MCF 10A (cell line): ENCODE data around the gene RAB35. TPM values are rescaled to one million over a fixed set of nuclear protein-coding genes. Genes with fewer than 3 reads are reported as not detected.

Source experiments
- BruUV-seq: library from RNA; stranded (reverse); fragments of 400-500 nt; replicated peaks from 2 replicates; lab custom pipeline; 2021; lab: Mats Ljungman, UMichigan
- CTCF ChIA-PET: fragments of 300-600 bp; sonication (Branson Sonifier 250); formaldehyde crosslinking; extraction: SDS; loops from one replicate; lab custom pipeline; 2021; ENCODE audit warnings: antibody characterized with exemption, inconsistent platforms; lab: Yijun Ruan, JAX
- POLR2A ChIA-PET: fragments of 300-600, 350-650 bp; sonication (Branson Sonifier 250); formaldehyde crosslinking; extraction: SDS; loops from one replicate; lab custom pipeline; 2020; ENCODE audit warnings: antibody characterized with exemption, inconsistent platforms; lab: Yijun Ruan, JAX
- DNase-seq: peaks from one replicate; pipeline ENCODE4 v3.0.0-alpha.2; 2018; ENCODE audit not compliant: unreplicated experiment
- H3K27ac Mint-ChIP-seq: one replicate; pipeline ENCODE4 v1.8.0; 2022; ENCODE audit warnings: mild to moderate bottlenecking, low read depth, mixed read lengths; ENCODE audit not compliant: unreplicated experiment
- H3K27me3 Mint-ChIP-seq: one replicate; pipeline ENCODE4 v1.8.0; 2022; ENCODE audit warnings: mixed read lengths; ENCODE audit not compliant: insufficient read depth, unreplicated experiment
- H3K36me3 Mint-ChIP-seq: one replicate; pipeline ENCODE4 v1.8.0; 2022; ENCODE audit warnings: mild to moderate bottlenecking, moderate library complexity, mixed read lengths; ENCODE audit not compliant: insufficient read depth, unreplicated experiment
- H3K4me1 Mint-ChIP-seq: one replicate; pipeline ENCODE4 v1.8.0; 2022; ENCODE audit warnings: mixed read lengths; ENCODE audit not compliant: insufficient read depth, unreplicated experiment
- H3K4me3 Mint-ChIP-seq: one replicate; pipeline ENCODE4 v1.8.0; 2022; ENCODE audit warnings: mild to moderate bottlenecking, moderate library complexity, mixed read lengths; ENCODE audit not compliant: unreplicated experiment
- H3K9me3 Mint-ChIP-seq: one replicate; pipeline ENCODE4 v1.8.0; 2022; ENCODE audit warnings: mixed read lengths; ENCODE audit not compliant: unreplicated experiment
- CTCF ChIP-seq: fragments of 200-600 bp; IDR thresholded peaks from one replicate; pipeline ENCODE4 v1.8.0; 2022; ENCODE audit warnings: antibody characterized with exemption, mild to moderate bottlenecking; ENCODE audit not compliant: unreplicated experiment
- intact Hi-C: fragments of 100-400 bp; cut with micrococcal nuclease; formaldehyde crosslinking; loops from 2 replicates; pipeline ENCODE4 v1.14.1; 2022
- total RNA-seq: library from RNA; stranded (reverse); gene quantifications from 2 replicates; pipeline ENCODE4 v1.2.3, GENCODE V29; 2022

Gene RAB35
- total RNA-seq, 1 experiment from 2014 or later, result 57.8 TPM

GRCh38 chr12:120144215-120144614 is 27.7 kb upstream of the RAB35 start:
- no peak overlapping the region for H3K4me3 Mint-ChIP-seq
- POLR2A ChIA-PET, result no interaction called here
- no TSS peak for BruUV-seq
- H3K4me1 Mint-ChIP-seq, result no peaks in the 10 kb centered on the region
- DNase-seq, result no peak
- TF ChIP-seq CTCF, result no peak
- H3K9me3 Mint-ChIP-seq, result no peaks in the 10 kb centered on the region
- CTCF ChIA-PET, result interaction anchor here (0.6 kb wide), 1 partner anchor 28 kb away, joined by 3 read pairs; no protein-coding TSS in a partner anchor
- no peaks in the 10 kb centered on the region for H3K27me3 Mint-ChIP-seq
- intact Hi-C loops, result no loop called here
- H3K27ac Mint-ChIP-seq, result peak overlapping the region; percentile 35
- H3K36me3 Mint-ChIP-seq, result peaks cover 98% of the 10 kb centered on the region

- POLR2A ChIA-PET, result interaction anchor here (1.2 to 1.3 kb wide), 2 partner anchors 22 to 51 kb away, joined by 3 read pairs; no protein-coding TSS in a partner anchor
- intact Hi-C loops, result no loop called here
- no peak for DNase-seq
- Mint-ChIP-seq H3K27ac (no peak overlapping the region), H3K36me3 (peaks cover 98% of the 10 kb centered on the region), H3K4me1 (no peaks in the 10 kb centered on the region), H3K4me3 (no peak overlapping the region), H3K9me3 (no peaks in the 10 kb centered on the region), H3K27me3 (no peaks in the 10 kb centered on the region)
- CTCF ChIA-PET, result no interaction called here
- BruUV-seq, result no TSS peak
- no peak for TF ChIP-seq CTCF
Observed at GRCh38 chr12:120142231-120142877, 25.8 kb upstream of the RAB35 start.

- CTCF ChIA-PET, result no interaction called here
- H3K36me3 Mint-ChIP-seq, result peaks cover 98% of the 10 kb centered on the region
- POLR2A ChIA-PET, result no interaction called here
Observed at GRCh38 chr12:120141336-120141735, 24.8 kb upstream of the RAB35 start.

GRCh38 chr12:120140603-120141002 is 24.1 kb upstream of the RAB35 start:
- peaks cover 95% of the 10 kb centered on the region for H3K36me3 Mint-ChIP-seq
- intact Hi-C loops, result no loop called here
- CTCF ChIA-PET, result interaction anchor here (0.6 kb wide), 1 partner anchor 18 kb away, joined by 3 read pairs; no protein-coding TSS in a partner anchor
- POLR2A ChIA-PET, result no interaction called here
- no peak overlapping the region for H3K27ac Mint-ChIP-seq
- BruUV-seq, result no TSS peak
- no peak overlapping the region for H3K4me3 Mint-ChIP-seq
- H3K4me1 Mint-ChIP-seq, result no peaks in the 10 kb centered on the region
- no peaks in the 10 kb centered on the region for H3K9me3 Mint-ChIP-seq
- H3K27me3 Mint-ChIP-seq, result no peaks in the 10 kb centered on the region
- TF ChIP-seq CTCF, result no peak
- no peak for DNase-seq

More at GRCh38 chr12:120141336-120141735, 24.8 kb upstream of the RAB35 start:
- Mint-ChIP-seq H3K4me1 (no peaks in the 10 kb centered on the region), H3K4me3 (no peak overlapping the region), H3K27ac (no peak overlapping the region), H3K27me3 (no peaks in the 10 kb centered on the region), H3K9me3 (no peaks in the 10 kb centered on the region)
- intact Hi-C loops, result no loop called here
- no peak for TF ChIP-seq CTCF
- no peak for DNase-seq
- no TSS peak for BruUV-seq
